Hepatocyte (in vitro differentiated cells): ENCODE data around the gene CCNH. TPM values are rescaled to one million over a fixed set of nuclear protein-coding genes. Genes with fewer than 3 reads are reported as not detected.

ENCODE experiments used
- DNase-seq: peaks from one replicate; pipeline ENCODE4 v3.0.0-alpha.2; 2016; ENCODE audit warnings: low spot score
- H2AFZ ChIP-seq: fragments of 200-600 bp; sonication (generic); 2 replicates; pipeline ENCODE4 v1.6.0; 2016; ENCODE audit warnings: antibody characterized with exemption, mild to moderate bottlenecking
- H3K27ac ChIP-seq: fragments of 200-600 bp; sonication (generic); 2 replicates; pipeline ENCODE4 v1.5.1; 2016; ENCODE audit warnings: mild to moderate bottlenecking
- H3K27me3 ChIP-seq: fragments of 200-600 bp; sonication (generic); 2 replicates; pipeline ENCODE4 v1.6.1; 2016
- H3K36me3 ChIP-seq: fragments of 200-600 bp; sonication (generic); replicated peaks from 2 replicates; pipeline ENCODE4 v1.5.1; 2016; ENCODE audit warnings: low read depth; ENCODE audit not compliant: insufficient read depth
- H3K4me1 ChIP-seq: fragments of 200-600 bp; sonication (generic); 2 replicates; pipeline ENCODE4 v1.5.1; 2016; ENCODE audit warnings: mild to moderate bottlenecking, moderate library complexity; ENCODE audit not compliant: insufficient read depth
- H3K4me2 ChIP-seq: fragments of 200-600 bp; sonication (generic); 2 replicates; pipeline ENCODE4 v1.6.0; 2016
- H3K4me3 ChIP-seq: fragments of 200-600 bp; sonication (generic); 2 replicates; pipeline ENCODE4 v1.5.1; 2016; ENCODE audit warnings: mild to moderate bottlenecking
- H3K79me2 ChIP-seq: fragments of 200-600 bp; sonication (generic); 2 replicates; pipeline ENCODE4 v1.6.0; 2017; ENCODE audit warnings: mild to moderate bottlenecking
- H3K9me2 ChIP-seq: fragments of 200-600 bp; sonication (generic); replicated peaks from 2 replicates; pipeline ENCODE4 v1.6.0; 2017; ENCODE audit warnings: mild to moderate bottlenecking; ENCODE audit not compliant: insufficient read depth
- H3K9me3 ChIP-seq: fragments of 200-600 bp; sonication (generic); 2 replicates; pipeline ENCODE4 v1.5.1; 2016; ENCODE audit warnings: low read depth, mild to moderate bottlenecking
- H4K20me1 ChIP-seq: fragments of 200-600 bp; sonication (generic); 2 replicates; pipeline ENCODE4 v1.6.0; 2016; ENCODE audit warnings: mild to moderate bottlenecking; ENCODE audit not compliant: insufficient read depth, poor library complexity, severe bottlenecking
- EZH2 ChIP-seq: fragments of 200-600 bp; sonication (generic); IDR thresholded peaks from 2 replicates; pipeline ENCODE4 v1.6.1; 2016; ENCODE audit warnings: antibody characterized with exemption, mild to moderate bottlenecking, borderline replicate concordance
- EZH2phosphoT487 ChIP-seq: fragments of 200-600 bp; sonication (generic); IDR thresholded peaks from one replicate; pipeline ENCODE4 v1.6.1; 2018; ENCODE audit warnings: antibody characterized with exemption, mild to moderate bottlenecking, low read depth, moderate library complexity; ENCODE audit not compliant: unreplicated experiment, severe bottlenecking
- WGBS: methylation state at CpG from one replicate; pipeline ENCODE4 v1.1.6; 2016; ENCODE audit warnings: low lambda C conversion rate; ENCODE audit errors: missing lambda C conversion rate; 5-methylcytosine and 5-hydroxymethylcytosine counted together
- polyA plus RNA-seq: library from polyadenylated mRNA; unstranded; fragments of >200 nt; fragmentation: Nextera tagmentation; extraction: Ambion mirVana; gene quantifications from 2 replicates; pipeline ENCODE4 v1.2.1, GENCODE V29; 2016
- total RNA-seq: library from RNA; depleted of rRNA; stranded (reverse); fragments of >200 nt; gene quantifications from 2 replicates; pipeline ENCODE4 v1.2.3, GENCODE V29; 2014
- TF ChIP-seq, protein P1 (sequence below): fragments of 200-600 bp; sonication (generic); IDR thresholded peaks from 2 replicates; pipeline ENCODE4 v1.5.1; 2016; ENCODE audit warnings: antibody characterized with exemption, mild to moderate bottlenecking; ENCODE audit not compliant: poor library complexity

CCNH gene
- total and polyA plus RNA-seq, 2 experiments from 2014 or later: 42.3 to 66.5 TPM

DNA sequence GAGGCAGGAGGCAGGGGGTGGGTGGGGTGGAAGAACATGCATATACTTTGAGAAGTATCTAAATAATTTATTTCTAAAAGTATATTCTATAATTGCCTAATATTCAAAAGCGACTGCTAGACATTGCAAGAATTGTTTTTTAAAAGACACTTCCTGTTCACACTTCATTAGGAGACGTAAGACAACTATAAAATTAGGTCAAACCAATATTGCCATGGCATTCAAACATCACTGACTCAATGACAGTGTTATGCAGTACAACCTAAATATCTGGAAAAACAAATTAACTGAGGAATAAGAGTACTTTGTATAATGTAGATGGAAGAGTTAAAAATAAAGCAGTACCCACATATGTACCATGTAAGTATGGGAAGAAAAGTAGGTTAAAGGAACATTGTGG lies 4.5 kb downstream of the CCNH start:
- H3K79me2 ChIP-seq: peaks cover 17% of the 10 kb centered on the region
- no peak overlapping the region for H3K27ac ChIP-seq
- H3K36me3 ChIP-seq: peaks cover 4% of the 10 kb centered on the region
- no peaks in the 10 kb centered on the region for H4K20me1 ChIP-seq
- no peak overlapping the region for H3K4me3 ChIP-seq
- no peak overlapping the region for H2AFZ ChIP-seq
- DNase-seq: no peak
- TF ChIP-seq EZH2 (no peak), EZH2phosphoT487 (no peak)
- TF ChIP-seq, protein P1, sequence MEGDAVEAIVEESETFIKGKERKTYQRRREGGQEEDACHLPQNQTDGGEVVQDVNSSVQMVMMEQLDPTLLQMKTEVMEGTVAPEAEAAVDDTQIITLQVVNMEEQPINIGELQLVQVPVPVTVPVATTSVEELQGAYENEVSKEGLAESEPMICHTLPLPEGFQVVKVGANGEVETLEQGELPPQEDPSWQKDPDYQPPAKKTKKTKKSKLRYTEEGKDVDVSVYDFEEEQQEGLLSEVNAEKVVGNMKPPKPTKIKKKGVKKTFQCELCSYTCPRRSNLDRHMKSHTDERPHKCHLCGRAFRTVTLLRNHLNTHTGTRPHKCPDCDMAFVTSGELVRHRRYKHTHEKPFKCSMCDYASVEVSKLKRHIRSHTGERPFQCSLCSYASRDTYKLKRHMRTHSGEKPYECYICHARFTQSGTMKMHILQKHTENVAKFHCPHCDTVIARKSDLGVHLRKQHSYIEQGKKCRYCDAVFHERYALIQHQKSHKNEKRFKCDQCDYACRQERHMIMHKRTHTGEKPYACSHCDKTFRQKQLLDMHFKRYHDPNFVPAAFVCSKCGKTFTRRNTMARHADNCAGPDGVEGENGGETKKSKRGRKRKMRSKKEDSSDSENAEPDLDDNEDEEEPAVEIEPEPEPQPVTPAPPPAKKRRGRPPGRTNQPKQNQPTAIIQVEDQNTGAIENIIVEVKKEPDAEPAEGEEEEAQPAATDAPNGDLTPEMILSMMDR: no peak
- H3K9me3 ChIP-seq: no peaks in the 10 kb centered on the region
- H3K4me2 ChIP-seq: no peak overlapping the region
- H3K9me2 ChIP-seq: no peaks in the 10 kb centered on the region
- peaks cover 8% of the 10 kb centered on the region for H3K4me1 ChIP-seq
- WGBS: 94% methylated on average over 2 of the region's 2 CpGs
- no peaks in the 10 kb centered on the region for H3K27me3 ChIP-seq

DNA sequence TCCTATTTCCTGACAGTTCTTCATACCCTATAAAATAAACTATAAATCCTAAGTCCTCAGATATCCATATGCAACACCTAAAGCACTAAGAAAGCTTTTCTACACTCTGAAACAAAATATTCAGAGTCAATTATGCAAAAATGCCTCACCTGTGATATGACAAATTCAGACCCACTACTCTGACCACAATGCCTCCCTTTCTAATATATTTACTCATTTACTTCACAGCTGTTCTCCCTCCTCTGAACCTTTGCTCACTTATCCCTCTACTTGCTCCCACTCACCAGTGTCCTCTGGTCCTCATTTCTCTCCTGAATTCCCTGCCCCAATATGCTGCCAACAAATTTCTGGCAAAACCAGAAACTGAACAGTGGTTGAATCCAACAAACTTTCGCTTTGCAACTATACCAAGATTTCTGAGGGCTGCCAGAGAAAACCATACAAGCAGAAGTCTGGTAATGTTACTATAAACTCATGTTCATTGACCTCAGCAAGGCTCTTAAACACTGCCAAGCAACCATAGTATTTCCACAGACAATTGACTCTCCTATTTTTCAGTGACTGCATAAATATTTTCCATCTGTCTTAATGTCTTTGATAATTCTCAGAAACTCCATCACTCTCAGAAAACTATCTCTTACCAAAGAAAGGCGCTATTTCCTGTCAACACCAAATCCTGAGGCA lies 7.1 kb downstream of the CCNH start:
- H3K27ac ChIP-seq: no peak overlapping the region
- TF ChIP-seq EZH2phosphoT487 (no peak), EZH2 (no peak)
- TF ChIP-seq, protein P1: no peak
- no peak overlapping the region for H2AFZ ChIP-seq
- H3K9me3 ChIP-seq: no peaks in the 10 kb centered on the region
- no peak overlapping the region for H3K4me2 ChIP-seq
- no peaks in the 10 kb centered on the region for H3K27me3 ChIP-seq
- H3K4me1 ChIP-seq: no peaks in the 10 kb centered on the region
- H4K20me1 ChIP-seq: no peaks in the 10 kb centered on the region
- no peak for DNase-seq
- peaks cover 6% of the 10 kb centered on the region for H3K79me2 ChIP-seq
- WGBS: 98% methylated on average over 2 of the region's 2 CpGs
- no peak overlapping the region for H3K4me3 ChIP-seq
- H3K36me3 ChIP-seq: peaks cover 4% of the 10 kb centered on the region
- no peaks in the 10 kb centered on the region for H3K9me2 ChIP-seq

DNA sequence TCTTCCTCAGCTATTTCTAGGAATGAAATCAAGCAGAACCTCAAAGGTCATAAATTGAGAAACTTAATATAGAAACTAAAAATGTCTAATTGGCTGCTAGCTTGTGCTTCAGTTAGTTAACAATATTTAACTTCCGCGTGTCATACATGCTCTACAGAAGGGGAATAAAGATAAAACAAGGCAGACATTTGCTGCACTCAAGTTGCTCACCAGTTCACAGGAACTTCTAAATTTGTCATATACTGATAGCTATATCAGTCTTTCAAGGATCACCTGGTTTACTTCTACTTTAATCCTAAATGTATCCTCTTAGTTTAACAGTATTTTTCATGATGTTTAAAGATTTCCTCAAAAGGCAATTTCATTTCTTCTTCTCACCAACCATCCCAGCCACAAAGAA lies 8.4 kb downstream of the CCNH start:
- Histone ChIP-seq H3K27me3 (no peaks in the 10 kb centered on the region), H3K4me3 (no peak overlapping the region), H3K36me3 (peaks cover 4% of the 10 kb centered on the region), H3K9me3 (no peaks in the 10 kb centered on the region), H3K79me2 (no peaks in the 10 kb centered on the region), H4K20me1 (no peaks in the 10 kb centered on the region), H3K4me2 (no peak overlapping the region), H2AFZ (no peak overlapping the region), H3K9me2 (no peaks in the 10 kb centered on the region), H3K4me1 (no peaks in the 10 kb centered on the region), H3K27ac (no peak overlapping the region)
- no peak for DNase-seq
- WGBS: 92% methylated on average over 2 of the region's 2 CpGs
- TF ChIP-seq EZH2: no peak
- TF ChIP-seq, protein P1: no peak
- no peak for TF ChIP-seq EZH2phosphoT487
